Measurements from ENCODE around the gene MIGA2.

MIGA2 gene

DNA sequence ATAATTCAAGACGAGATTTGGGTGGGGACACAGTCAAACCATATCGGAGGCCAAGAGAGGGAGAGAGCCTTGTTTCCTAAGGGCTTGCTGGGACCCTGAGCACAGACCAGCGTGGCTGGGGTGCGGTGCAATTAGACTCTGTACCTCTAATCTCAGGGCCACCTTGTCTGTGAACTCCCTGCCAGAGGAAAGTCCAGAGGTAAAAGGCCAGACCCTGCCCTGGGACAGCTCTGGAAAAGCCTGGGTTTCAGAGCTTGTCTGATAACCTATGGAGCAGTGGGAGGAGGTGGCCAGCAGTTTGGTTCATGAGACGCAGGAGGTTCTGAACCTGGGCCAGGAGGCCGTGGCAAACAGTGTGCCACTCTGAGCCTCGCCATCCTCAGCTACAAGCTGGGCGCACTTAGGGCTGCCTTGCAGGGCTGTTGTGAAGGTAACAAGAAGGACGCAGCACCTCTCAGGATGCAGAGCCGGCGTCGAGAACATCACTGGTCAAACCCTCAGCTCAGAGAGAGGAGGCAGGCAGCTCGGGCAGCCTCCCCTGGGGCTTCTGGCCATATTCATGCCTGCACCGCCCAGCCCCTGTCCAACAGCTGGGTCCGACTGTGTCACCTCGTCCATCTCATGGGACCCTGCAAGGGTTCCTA lies 39.7 kb downstream of the MIGA2 start:
- no peak for DNase-seq

DNA sequence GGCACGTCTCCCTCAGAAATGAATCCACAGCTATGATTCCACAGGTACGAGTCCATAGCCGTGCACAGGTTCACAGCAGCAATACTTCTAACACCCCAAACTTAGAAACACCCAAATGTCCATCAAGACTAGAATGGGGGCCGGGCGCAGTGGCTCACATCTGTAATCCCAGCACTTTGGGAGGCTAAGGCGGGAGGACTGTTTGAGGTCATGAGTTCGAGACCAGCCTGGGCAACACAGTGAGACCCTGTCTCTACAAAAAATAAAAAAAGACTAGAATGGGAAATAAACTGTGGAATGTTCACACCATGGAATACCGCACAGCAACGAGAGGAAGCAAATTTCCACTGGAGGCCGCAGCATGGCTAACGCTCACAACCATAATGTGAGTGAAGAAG lies 40.2 kb downstream of the MIGA2 start:
- no peak for DNase-seq

DNA sequence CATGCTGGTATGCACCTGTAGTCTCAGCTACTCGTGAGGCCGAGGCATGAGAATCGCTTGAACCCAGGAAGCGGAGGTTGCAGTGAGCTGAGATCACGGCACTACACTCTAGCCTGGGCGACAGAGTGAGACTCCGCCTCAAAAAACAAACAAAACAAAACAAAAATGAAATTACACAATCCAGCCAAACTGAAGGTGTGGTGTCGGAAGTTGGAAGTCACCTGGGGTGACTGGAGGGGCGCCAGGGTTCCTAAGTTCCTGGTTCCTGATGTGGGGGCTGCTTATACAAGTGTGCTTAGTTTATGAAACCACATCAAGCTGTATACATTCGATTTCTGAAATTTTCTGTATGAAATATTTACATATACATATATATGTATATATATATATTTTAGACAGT lies 40.8 kb downstream of the MIGA2 start:
- DNase-seq, result no peak

DNA sequence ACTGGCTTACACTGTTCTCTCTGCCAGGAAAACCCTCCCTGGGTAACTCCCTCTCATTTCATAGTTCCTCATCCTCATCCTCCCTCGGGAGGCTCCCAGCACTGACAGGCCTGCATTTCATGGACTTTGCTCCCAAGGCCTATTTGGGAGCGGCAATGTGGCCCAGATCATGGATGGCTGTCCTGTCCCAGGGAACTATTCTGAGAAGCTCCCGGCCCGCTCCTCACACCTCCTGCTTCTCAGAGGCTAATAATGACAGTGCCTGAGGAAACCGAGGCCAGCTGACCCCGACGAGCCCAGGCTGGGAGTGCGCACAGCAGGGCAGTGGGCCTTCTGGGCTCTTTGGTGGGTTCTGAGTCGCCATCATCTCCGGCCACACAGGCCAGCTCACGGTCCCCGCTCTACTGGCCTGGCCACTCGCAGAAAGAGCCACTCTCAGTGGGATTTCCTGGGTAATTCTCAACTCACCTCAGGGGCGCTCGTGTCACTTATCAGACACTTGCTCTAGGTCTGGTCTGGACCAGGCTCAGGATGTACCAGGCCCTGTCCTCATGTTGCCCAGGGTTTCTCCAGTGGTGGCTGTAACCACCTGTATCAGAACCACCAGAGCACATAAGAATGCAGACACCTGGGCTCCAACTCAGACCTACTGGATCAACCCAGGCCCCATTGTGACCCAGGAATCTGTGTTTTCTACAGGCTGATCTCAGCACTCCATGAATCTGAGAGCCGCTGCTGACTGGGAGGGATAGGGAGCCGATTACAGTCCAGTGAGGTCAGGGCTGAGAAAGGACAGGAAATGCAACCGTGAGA lies 42.5 kb downstream of the MIGA2 start:
- no peak for DNase-seq

DNA sequence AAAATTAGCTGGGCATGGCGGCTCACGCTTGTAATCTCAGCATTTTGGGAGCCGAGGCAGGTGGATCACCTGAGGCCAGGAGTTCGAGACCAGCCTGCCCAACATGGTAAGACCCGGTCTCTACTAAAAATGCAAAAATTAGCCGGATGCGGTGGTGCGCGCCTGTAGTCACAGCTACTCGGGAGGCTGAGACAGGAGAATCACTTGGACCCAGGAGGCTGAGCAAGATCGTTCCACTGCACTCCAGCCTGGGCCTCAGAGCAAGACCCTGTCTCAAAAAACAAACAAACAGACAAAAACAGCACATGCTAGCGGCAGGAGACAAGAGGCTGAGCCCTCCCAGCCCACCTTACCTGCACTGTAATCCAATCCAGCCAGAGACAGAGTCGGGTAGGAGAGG lies 43.4 kb downstream of the MIGA2 start:
- no peak for DNase-seq

DNA sequence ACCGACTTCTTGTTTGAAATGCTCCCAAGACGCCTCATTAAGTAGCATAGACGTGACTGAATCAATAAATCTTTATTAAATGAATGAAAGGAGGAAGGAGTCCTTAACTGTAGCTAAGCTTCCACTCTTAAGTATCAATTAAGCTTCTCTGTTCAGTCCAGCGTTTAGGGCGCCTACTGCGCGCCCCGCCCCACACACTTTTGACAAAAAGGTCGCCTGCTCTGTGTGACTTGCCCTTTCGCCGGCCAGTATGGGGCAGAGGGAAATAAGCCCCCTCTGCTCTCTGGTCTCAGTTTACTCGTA lies 43.8 kb downstream of the MIGA2 start:
- DNase-seq, result no peak

DNA sequence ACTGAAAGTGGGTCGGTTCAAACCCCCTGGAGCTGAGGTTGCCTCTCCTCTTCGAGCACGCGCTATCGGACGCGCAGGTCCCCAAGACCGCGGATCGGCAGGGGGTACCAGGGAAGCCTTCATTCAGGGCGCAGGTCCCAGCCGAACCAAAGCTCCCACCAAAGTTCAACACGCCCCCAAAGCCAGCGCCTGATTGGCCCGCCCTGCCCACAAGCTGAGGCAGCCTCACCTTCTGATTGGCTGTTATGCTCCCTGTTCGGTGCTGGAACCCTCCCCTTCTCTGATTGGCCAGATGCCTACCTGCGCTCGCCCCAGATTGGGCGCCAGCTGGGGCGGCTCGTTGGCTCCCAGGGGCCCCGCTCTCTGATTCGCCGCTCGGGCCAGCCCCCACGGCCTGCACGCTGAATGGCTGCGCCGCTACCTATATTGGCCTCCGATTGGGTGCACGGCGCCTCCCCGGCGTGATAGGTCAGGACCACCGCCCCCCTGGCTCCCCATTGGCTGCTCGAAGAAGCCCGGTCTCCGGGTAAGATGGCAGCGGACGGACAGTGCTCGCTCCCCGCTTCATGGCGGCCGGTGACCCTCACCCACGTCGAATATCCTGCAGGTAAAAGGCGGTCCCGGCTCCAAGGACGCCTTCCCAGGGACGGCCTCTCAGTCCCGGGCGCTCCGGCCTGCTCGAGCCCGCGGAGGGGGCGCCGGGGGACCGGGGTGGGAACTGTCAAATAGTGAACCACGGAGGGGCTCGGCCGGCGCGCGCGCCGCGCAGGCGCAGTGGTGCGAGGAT lies 44.4 kb downstream of the MIGA2 start, which contains the start of gene DOLPP1:
TSS of gene DOLPP1 (plus strand) at position 511 of the 787 bp plus-strand sequence. CDS start at position 532, 21 bp downstream.
- peak; percentile 99 for DNase-seq

DNA sequence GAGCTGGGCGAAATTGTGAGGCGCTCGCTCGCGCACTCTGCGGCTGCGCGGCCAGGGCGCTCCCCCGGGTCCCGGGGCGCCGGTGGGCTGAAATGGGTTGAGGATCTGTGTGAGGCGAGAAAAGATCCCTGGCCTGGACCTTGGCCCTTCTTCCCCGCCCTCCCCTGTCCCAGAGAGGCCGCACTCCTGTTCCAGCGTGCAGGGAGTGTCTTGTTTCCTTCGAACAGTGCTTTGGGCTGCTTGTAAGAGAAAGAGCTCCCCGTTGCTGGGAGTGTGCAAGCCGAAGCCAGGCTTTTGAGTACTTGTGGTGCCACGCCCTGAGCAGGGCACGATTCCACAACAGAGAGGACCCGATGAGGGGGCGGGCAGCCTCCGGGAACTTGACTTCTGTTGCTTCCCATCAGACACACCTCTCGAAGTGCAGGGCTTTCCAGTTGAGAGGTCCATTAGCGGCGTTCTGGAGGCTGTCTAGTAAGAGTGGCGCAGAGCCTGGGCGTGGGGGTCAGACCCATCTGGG lies 45.0 kb downstream of the MIGA2 start:
- DNase-seq, result no peak

DNA sequence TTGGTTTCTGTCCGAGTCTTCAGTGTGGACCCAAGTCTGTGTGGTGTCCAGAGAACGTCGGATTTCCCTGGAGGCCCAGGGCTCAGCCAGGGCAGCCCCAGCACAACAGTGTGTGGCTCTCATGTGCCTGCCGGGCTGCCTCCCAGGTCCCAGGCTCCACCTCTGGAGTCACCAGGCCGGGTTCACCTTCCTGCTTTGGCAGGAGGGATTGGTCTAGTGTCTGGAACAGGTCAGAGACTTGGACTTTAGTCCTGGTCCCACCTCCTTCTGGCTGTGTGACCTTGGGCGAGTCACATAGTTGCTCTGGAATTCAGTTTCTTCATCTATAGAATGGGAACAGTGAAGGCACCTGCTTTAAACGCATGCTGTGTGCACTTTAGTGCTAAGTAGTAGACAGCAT lies 47.7 kb downstream of the MIGA2 start:
- DNase-seq, result no peak

DNA sequence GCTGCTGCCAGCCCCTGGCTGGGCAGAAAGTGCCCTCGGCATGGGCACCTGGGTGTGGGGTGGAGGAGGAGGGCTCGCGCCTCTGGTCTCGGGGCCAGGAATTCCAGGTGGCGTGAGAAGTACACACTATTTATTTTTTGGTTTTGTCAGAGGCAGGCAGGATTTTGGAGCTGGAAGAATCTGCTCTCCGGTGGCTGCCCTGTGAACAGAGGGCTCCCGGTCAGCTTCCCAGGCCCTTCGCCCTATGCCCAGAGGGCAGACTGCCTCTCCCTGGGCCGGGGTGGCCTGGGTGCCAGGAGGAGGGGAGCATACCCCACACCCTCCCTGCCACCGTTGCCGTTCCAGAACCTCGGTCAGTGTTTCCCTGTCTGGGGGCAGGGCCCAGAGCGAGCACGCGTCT lies 52.8 kb downstream of the MIGA2 start:
- DNase-seq, result no peak

DNA sequence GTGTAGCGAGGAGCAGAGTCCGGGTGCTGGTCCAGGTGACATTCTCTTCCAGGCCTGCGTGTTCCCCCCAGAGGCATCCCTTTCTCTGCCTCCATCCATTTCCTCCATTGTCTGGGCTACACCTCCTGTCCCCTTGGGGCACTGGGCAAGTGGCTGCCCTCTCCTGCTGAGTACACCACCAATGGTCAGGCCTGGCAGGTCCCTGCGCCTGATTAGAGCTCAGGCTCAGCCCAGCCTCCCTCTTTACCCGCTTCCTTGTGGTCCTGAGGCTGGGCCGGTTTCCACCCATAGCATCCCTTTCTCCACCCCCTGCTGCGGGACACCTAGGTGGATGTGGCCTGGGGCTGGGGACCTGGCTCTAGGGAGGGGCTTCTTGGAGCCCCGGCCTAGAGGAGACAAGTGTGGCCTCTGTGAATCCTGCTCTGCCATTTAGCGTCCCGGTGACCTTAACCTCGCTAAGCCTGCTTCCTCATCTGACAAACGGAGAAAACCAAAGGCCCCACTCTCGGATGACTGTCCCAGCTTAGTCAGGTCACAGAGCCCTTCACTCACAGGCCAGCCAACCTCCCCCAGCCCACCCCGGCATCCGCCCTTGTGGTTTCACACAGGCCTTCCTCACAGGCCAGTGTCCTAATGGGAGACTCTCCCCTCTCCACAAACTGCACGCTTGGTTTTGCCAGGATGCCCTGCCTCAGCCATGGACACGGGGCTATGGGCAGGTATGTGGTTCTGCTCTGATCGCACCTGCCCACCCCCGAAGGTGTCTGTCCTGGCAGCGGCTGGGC lies 57.4 kb downstream of the MIGA2 start:
- DNase-seq, result no peak

DNA sequence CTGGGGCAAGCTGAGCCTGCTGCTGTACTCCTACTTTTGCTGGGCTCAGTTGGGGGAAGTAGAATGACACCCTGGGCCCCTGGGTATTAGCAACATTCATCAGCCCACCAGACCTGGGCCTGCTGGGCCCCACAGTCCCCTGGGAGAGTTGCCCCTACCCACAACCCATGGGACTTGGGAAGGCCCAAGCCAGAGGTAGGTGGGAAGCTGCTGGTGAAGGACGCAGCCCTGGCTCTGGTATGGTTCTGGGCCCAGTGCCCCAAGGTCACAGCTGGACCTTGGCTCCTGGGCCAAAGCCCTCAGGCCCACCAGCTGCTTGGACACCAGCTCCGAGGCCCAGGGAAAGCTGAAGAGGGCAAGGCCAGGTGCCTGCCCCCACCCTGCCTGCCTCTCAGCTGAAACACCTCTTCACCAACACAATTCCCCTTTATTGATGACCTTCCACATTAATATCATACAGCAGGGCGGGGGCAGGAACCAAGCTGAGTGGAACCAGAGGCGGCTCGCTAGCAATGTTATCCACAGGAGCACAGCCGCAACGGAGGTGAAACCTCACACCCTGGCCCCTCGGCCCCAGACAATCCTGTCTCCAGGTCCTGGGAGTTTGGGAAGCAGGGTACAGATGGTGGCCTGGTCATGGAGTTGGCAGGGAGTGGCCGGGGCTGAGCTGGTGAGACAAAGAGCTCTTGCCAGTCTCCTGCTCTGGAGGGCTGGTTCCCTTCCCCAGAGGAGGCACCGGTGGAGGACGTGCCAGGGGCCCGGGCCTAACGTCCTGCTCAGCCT lies 58.2 kb downstream of the MIGA2 start:
- DNase-seq, result no peak

DNA sequence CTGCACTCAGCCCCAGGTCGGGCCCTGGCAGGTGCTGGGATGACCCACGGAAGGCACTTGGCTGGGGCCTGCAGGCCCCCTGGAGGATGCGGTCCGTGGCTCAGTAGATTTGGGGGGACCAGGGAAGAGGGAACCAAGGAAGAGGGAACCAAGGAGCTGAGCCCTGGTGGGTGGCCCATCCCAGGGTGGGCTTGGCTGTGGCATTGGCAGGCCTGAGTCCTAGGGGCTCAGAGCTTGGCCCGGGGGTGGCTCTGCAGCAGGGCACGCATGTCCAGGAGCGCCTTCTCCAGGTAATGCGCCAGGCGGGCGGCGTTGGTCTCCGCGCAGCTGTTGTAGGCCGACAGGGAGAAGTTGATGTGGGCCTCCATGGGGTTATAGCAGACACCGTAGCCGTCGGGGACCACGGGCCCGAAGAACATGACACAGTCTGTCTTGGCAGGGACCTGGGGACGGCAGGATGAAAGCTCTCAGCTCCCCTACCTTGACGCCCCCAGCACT lies 58.8 kb downstream of the MIGA2 start:
- DNase-seq, result no peak

DNA sequence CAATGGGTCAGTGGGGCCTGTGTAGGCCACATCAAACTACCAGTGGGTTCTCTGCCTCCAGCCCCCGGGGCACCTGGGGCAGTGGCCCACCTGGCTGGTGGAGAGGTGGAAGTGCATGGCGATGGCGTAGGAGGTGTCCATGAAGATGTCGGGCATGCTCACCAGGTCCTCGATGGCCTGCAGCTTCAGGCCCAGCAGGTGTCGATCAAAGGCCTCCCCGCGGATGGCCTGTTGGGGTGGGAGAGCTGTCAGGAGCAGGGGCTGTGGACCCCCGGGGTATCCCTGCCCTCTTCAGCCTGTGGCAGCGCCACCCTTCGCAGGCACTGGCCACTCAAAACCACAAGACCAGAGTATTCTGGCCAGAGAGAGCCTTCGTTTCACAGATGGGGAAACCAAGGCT lies 59.5 kb downstream of the MIGA2 start:
- DNase-seq, result no peak

DNA sequence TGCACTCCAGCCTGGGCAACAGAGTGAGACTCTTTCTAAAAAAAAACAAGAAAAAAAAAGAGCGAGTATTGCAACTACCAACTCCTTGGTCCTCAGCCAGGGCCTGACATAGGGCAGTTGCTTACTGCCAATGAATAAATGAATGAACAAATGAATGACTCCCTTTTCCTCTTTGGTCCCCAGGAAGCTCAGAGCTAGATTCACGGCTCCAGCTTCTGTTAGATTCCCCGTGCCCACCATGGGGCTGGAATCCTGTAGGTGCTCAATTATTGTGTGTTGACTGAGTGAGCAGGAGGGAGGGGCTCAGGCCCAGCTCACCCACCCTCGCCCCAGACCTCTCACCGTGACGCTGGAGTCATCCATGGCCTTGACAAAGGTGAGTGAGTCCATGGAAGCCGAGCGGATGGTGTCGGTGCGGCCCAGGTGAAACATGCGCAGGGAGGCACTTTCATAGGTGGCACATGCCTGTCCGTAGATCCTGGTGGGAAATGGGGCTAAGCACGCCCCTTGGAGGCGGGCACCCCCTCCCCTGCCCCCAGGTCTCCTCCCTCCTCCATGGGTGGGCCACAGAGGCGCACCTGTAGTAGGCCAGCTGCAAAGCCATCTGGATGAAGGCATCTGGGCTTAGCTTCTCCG lies 61.4 kb downstream of the MIGA2 start:
- DNase-seq, result no peak

DNA sequence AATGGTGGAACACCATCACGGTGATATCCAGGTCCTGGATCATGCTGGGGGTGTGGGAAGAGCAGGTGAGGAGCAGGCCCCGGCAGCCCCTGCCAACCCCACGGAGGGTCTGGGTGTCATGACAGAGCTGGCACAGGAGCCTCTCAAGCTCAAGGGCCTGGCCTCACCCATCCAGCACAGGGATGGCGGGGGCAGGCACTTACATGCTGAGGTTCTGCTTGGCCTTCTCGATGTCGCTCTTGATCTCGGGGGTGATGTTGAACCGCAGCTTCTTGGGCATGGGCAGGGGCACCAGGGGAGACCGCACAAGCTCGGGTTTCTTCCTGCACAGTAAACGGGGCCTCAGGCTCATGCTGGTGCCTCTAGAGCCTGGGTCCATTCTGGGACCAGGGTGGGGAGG lies 61.9 kb downstream of the MIGA2 start:
- no peak for DNase-seq

DNA sequence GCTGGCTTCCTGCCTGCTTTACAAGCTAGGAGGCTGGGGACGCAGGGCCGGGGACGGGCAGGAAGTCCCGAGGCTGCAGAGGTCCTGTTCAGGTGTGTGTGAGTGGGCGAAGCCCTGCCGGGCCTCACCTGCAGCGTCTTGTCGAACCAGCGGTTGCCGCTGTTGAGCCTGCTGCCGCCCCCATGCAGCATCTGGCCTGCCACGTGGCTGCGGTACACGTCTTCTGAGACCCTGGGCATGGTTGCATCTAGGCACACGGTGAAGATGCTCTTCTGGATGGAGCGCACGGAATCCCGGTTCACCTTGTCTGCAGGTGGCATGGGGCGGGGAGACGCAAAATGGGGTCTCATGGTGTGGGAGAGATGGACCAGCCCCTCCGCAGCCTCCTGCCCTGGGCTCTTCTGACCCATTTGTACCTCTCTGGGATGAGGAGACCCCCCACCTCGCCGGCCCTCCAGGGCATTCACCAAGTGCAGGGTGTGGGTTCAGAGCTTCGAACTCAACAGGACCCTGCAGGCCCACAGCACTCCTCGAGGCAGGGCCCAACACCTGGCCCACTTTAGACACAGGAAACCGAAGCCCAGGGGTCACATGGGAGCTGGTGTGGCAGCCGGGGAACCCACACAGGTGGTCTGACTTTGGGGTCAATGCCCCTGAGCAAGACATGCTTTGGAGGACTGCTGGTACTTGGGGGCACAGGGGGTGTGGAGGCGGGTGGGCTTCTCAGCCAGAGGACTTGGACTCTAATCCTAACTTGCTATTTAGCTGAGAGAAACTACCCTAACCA lies 64.2 kb downstream of the MIGA2 start:
- DNase-seq, result no peak

DNA sequence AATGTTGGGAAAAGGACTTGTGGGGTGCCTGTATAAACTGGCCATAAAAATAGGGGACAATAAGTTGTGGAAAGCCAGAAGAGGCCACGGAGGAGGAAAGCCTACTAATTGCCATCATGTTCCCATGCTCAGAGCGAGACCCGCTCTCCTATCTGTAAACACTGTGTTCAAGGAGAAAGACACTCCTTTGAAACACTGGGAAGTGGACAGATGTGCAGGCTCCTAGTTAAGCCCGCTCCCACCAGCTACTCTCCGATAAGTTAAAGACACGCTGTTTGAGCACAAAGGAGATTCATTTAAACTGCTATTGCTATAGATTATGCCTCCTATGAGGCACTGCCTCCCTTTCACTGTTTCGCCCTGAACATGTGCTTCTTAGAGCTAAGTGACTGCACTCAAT lies 64.9 kb downstream of the MIGA2 start:
- no peak for DNase-seq

DNA sequence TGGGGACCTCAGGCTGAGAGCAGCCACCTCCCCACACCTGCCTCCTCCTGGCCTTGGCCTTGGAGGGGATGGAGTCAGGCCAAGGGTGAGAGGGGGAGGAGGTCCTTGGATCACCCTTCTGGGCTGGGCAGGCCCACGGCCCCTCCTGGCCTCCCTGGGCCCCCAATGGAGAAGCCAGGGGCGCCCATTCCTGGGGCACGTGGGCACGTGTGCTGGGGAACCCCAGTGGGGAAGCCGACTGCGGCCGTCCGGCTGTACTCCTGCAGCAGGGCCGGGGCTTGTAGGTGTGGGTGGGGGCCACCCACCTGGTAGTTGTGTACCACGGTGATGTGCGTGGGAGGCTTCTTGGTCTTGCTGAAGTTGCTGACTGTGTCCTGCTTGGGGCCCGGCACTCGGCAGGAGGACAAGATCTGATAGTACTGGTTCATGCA lies 65.7 kb downstream of the MIGA2 start:
- DNase-seq, result no peak

DNA sequence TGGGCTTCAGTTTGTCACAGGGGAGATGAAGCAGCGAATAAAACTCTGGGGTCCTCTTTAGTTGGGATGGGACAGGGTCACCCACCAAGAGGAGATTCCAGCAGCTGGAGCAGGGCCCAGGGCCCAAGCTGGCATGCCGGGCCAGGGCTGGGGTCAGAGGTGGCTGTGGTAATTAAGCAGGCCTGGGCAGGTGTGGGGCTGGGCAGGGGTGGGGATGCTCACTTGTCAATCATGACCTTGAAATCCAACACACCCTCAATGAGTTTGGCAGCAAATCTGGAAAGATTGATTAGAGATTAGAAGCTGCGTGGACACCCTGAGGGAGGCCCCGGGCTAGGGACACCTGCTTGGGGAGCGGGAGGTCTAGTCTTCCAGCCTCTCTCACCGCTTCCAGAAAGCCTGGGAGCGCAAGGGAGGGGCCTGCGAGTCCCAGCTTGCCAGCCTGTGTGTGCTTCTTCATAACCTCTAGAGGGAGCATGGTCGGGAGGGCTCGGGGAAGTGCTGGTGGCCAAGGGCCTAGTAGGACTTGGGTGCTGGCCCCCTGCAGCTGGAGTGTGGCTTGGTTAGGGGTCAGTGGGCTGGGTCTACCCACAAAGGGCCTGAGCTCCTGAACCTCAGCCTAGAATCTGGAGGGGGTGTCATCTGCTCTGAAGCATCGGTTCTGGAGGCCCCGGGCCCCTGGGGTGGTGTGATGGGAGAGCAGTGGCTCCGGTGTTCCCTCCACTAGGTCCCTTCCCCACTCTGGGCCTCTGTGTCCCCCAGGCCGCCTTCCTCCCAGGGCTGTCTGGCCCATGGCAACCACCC lies 66.6 kb downstream of the MIGA2 start:
- DNase-seq, result peak in 1 of 2 donors; percentile 25

All from CD4-positive, alpha-beta T cell treated with Interferon alpha-2 for 1 hour (primary cell).